HG03460 (cell line): ENCODE results near the gene SLIT1.

Experiments
- ATAC-seq: cut with Tn5 transposase; IDR thresholded peaks from one replicate; pipeline ENCODE4 v1.9.1; 2021; ENCODE audit not compliant: unreplicated experiment

The SLIT1 gene

GRCh38 chr10:97174276-97174775 is 11.4 kb downstream of the SLIT1 start:
- ATAC-seq = no peak

GRCh38 chr10:97173036-97173435 is 12.7 kb downstream of the SLIT1 start:
- no peak for ATAC-seq

- no peak for ATAC-seq
Measured at GRCh38 chr10:97171001-97171400, 14.8 kb downstream of the SLIT1 start.

- no peak for ATAC-seq
Measured at GRCh38 chr10:97169911-97170693, 15.7 kb downstream of the SLIT1 start.

GRCh38 chr10:97169063-97169462 is 16.7 kb downstream of the SLIT1 start:
- no peak for ATAC-seq

- ATAC-seq = no peak
Measured at GRCh38 chr10:97168645-97169044, 17.1 kb downstream of the SLIT1 start.

- no peak for ATAC-seq
Measured at GRCh38 chr10:97165499-97165898, 20.3 kb downstream of the SLIT1 start.

- ATAC-seq = no peak
Measured at GRCh38 chr10:97163781-97164501, 21.8 kb downstream of the SLIT1 start.

GRCh38 chr10:97163181-97163580 is 22.6 kb downstream of the SLIT1 start:
- ATAC-seq = no peak

GRCh38 chr10:97159646-97160305 is 26.0 kb downstream of the SLIT1 start:
- no peak for ATAC-seq

- ATAC-seq = no peak
Measured at GRCh38 chr10:97157578-97158095, 28.1 kb downstream of the SLIT1 start.

GRCh38 chr10:97154781-97155180 is 31.0 kb downstream of the SLIT1 start:
- ATAC-seq = no peak

GRCh38 chr10:97154162-97154561 is 31.6 kb downstream of the SLIT1 start:
- ATAC-seq = no peak

GRCh38 chr10:97153270-97153850 is 32.4 kb downstream of the SLIT1 start:
- no peak for ATAC-seq

GRCh38 chr10:97151307-97151914 is 34.3 kb downstream of the SLIT1 start:
- ATAC-seq = no peak

GRCh38 chr10:97150616-97151015 is 35.1 kb downstream of the SLIT1 start:
- no peak for ATAC-seq

- no peak for ATAC-seq
Measured at GRCh38 chr10:97150013-97150595, 35.7 kb downstream of the SLIT1 start.

- ATAC-seq = no peak
Measured at GRCh38 chr10:97149079-97149531, 36.7 kb downstream of the SLIT1 start.

- no peak for ATAC-seq
Measured at GRCh38 chr10:97144297-97144696, 41.5 kb downstream of the SLIT1 start.

GRCh38 chr10:97142834-97143233 is 42.9 kb downstream of the SLIT1 start:
- no peak for ATAC-seq
